Measurements from ENCODE around the gene NRXN3.
"Not testable (repeated sequence)": the region's sequence is repeated elsewhere in the genome, so short reads cannot be mapped to it uniquely, and the experiment has no call there.

NRXN3 gene

DNA sequence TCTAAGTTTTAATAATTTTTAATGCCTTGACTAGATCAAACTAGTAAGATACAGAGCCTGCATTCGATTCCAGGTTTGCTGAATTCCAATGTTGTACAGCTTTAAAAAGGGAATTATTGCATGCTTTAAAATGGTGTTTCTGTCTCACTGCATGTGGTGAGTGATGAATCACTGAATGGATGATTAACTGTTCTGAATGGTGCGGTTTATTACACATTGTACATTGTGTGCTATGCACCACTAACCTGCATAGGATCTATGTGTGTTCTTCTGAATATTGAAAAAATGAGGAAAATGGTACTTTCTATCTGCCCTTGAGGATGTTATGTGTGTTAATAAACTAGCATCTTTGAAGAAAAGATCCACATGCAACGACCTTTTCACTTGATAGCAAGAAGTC, 231.7 kb downstream of the NRXN3 start:
- Histone ChIP-seq H3K4me3 (ENCODE audit: low read depth, low read length) (no peak overlapping the region), H3K27me3 (ENCODE audit: insufficient read depth, low read length) (no peaks in the 10 kb centered on the region), H3K79me2 (ENCODE audit: control insufficient read depth, insufficient read depth, low read length, unreplicated experiment) (no peaks in the 10 kb centered on the region), H2AFZ (ENCODE audit: low read length, unreplicated experiment) (no peak overlapping the region), H3K4me1 (ENCODE audit: control insufficient read depth, insufficient read depth, low read length, unreplicated experiment) (no peaks in the 10 kb centered on the region), H3K36me3 (ENCODE audit: insufficient read depth, low read length) (no peaks in the 10 kb centered on the region), H3K27ac (ENCODE audit: low read depth, low read length) (no peak overlapping the region)

DNA sequence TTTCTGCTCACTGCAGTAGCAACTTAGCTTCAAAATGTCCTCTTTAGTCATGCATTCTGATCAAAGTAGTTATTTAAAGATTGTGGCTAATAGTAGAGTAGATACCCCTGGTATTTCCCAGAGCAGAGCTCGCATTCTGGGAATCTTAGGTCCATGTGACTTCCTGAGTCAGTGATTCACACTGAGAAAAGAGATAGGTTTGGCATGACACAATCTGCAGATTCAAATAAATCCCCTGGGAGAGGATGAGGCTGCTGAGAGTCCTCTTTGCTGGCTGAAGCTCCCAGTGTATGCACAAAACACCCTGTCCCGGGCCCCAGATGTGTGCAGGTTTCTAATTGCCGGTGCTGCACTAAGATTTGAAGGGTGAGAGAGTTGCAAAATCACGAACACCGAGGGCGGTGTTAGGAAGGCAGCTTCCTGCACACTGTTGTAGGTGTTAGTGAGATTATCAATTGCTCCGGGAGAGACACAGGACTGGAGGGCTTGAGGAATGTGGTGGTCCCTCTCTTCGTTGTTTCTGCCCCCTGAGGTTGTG, 233.2 kb downstream of the NRXN3 start:
- Histone ChIP-seq H3K4me1 (ENCODE audit: control insufficient read depth, insufficient read depth, low read length, unreplicated experiment) (no peaks in the 10 kb centered on the region), H3K4me3 (ENCODE audit: low read depth, low read length) (no peak overlapping the region), H3K36me3 (ENCODE audit: insufficient read depth, low read length) (no peaks in the 10 kb centered on the region), H3K27ac (ENCODE audit: low read depth, low read length) (no peak overlapping the region), H2AFZ (ENCODE audit: low read length, unreplicated experiment) (no peak overlapping the region), H3K27me3 (ENCODE audit: insufficient read depth, low read length) (no peaks in the 10 kb centered on the region), H3K79me2 (ENCODE audit: control insufficient read depth, insufficient read depth, low read length, unreplicated experiment) (no peaks in the 10 kb centered on the region)

DNA sequence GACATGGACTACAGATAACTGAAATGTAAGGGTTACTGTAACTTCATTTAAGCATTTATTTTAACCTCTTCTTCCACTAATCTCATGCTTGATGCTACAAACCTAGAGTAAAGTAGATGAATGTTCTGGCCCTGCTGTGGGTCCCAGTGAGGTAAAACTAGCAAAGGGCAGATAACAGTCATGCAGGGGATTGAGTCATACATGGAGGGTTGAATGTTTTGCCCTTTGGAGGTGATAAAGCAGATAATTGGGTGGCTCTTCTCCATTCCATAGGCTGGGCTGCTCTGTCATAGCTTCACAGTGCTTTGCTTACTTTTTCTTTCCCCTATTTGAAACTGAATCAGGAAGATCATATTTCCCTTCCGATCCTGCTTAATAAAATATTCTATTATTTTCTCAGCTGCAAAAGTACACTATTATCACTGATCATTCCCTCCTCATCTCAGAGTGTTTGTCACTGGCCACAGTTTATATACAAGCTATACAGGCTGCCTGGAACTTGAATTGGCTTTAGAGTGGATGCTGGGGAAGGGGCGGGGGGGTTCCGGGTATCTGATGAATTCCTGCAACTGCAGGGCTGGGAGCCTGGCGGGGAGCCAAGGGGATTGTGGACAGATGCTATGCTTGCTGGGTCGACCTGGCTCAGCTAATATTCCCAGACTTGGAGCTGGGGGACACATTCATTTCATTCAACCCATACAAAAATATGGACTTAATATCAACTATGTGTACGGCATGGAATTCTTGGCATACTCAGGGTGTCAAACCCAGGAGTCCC, 235.1 kb downstream of the NRXN3 start:
- no peaks in the 10 kb centered on the region for H3K27me3 ChIP-seq (ENCODE audit: insufficient read depth, low read length)
- no peak overlapping the region for H3K27ac ChIP-seq (ENCODE audit: low read depth, low read length)
- H3K36me3 ChIP-seq (ENCODE audit: insufficient read depth, low read length), result no peaks in the 10 kb centered on the region
- H3K4me3 ChIP-seq (ENCODE audit: low read depth, low read length), result no peak overlapping the region
- no peaks in the 10 kb centered on the region for H3K79me2 ChIP-seq (ENCODE audit: control insufficient read depth, insufficient read depth, low read length, unreplicated experiment)
- no peaks in the 10 kb centered on the region for H3K4me1 ChIP-seq (ENCODE audit: control insufficient read depth, insufficient read depth, low read length, unreplicated experiment)
- H2AFZ ChIP-seq (ENCODE audit: low read length, unreplicated experiment), result no peak overlapping the region

DNA sequence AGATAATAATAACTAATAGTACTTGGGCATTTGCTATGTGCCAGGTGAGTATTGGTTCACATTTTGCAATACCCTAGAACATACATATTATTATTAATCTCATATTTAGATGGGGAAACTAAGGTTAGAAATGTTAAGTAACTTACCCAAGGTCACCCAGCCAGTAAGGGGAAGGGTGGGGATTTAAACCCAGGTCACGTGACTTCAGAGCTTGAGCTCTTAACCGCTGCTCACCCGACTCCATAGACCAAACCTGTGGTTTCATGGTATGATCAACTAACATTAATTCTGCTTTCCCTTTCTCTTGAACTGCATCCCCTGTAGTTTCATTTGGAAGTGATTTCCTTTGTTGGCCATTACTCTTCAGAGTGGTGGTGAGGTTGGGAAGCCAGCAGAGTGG, 242.3 kb downstream of the NRXN3 start:
- H3K79me2 ChIP-seq (ENCODE audit: control insufficient read depth, insufficient read depth, low read length, unreplicated experiment), result no peaks in the 10 kb centered on the region
- no peaks in the 10 kb centered on the region for H3K36me3 ChIP-seq (ENCODE audit: insufficient read depth, low read length)
- H2AFZ ChIP-seq (ENCODE audit: low read length, unreplicated experiment), result no peak overlapping the region
- no peak overlapping the region for H3K4me3 ChIP-seq (ENCODE audit: low read depth, low read length)
- H3K27ac ChIP-seq (ENCODE audit: low read depth, low read length), result no peak overlapping the region
- H3K27me3 ChIP-seq (ENCODE audit: insufficient read depth, low read length), result no peaks in the 10 kb centered on the region
- no peaks in the 10 kb centered on the region for H3K4me1 ChIP-seq (ENCODE audit: control insufficient read depth, insufficient read depth, low read length, unreplicated experiment)

DNA sequence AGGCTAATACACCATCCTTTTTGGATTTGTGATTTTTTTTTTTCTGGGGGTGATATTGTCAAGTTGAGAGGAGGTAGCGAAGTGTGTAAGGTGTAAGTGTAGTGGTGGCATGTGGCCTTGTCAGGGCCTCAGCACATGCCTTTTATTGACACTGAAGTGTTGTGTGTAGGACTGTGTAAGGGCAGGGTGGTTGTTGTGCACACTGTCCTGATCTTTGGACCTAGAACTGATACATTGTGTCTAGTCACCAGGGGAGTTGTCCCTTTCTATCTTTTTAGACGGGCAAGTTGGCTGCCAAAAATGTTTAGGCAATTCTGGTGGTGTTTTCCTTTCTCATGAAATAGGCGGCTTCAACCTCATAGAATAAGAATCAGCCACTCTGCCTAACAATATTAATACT, 244.0 kb downstream of the NRXN3 start:
- Histone ChIP-seq H3K4me3 (ENCODE audit: low read depth, low read length) (no peak overlapping the region), H3K27me3 (ENCODE audit: insufficient read depth, low read length) (no peaks in the 10 kb centered on the region), H3K79me2 (ENCODE audit: control insufficient read depth, insufficient read depth, low read length, unreplicated experiment) (no peaks in the 10 kb centered on the region), H3K27ac (ENCODE audit: low read depth, low read length) (no peak overlapping the region), H2AFZ (ENCODE audit: low read length, unreplicated experiment) (no peak overlapping the region), H3K36me3 (ENCODE audit: insufficient read depth, low read length) (no peaks in the 10 kb centered on the region), H3K4me1 (ENCODE audit: control insufficient read depth, insufficient read depth, low read length, unreplicated experiment) (no peaks in the 10 kb centered on the region)

DNA sequence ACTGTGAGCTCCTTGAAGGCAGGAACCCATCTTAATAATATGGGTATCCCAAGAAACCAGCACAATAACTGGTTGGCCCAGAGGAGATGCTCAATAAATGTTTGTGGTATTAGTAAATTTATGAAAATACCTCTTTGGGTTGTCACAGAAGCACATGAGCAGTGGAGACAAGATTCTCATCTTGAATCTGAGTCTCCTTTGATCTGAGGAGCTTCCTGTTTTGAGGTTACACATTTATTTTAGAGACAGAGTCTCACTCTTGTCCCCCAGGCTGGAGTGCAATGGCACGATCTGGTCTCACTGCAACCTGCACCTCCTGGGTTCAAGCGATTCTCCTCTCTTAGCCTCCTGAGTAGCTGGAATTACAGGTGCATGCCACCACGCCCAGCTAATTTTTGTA, 247.4 kb downstream of the NRXN3 start:
- Histone ChIP-seq H2AFZ (ENCODE audit: low read length, unreplicated experiment) (no peak overlapping the region), H3K4me3 (ENCODE audit: low read depth, low read length) (no peak overlapping the region), H3K27ac (ENCODE audit: low read depth, low read length) (no peak overlapping the region), H3K27me3 (ENCODE audit: insufficient read depth, low read length) (no peaks in the 10 kb centered on the region), H3K79me2 (ENCODE audit: control insufficient read depth, insufficient read depth, low read length, unreplicated experiment) (no peaks in the 10 kb centered on the region), H3K4me1 (ENCODE audit: control insufficient read depth, insufficient read depth, low read length, unreplicated experiment) (no peaks in the 10 kb centered on the region), H3K36me3 (ENCODE audit: insufficient read depth, low read length) (no peaks in the 10 kb centered on the region)

DNA sequence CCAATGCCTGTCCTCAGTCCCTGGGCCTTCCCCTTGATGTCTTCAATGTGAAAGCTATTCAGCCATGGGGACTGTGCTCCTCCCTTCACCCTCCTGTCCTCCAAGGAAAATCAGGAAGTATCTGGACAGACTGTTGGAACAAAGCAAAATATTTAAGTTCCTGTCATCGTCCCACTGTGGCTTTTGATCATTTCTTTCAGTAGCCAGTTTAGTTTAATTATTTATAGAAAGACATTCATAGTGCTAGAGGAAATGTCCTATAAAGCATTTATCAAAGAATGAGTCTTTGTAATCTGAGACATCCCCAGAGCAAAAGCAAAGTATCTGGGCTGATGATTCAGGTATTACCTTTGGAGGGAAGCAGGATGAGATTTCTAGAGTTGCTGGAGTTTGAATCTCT, 254.1 kb downstream of the NRXN3 start:
- Histone ChIP-seq H3K4me3 (ENCODE audit: low read depth, low read length) (no peak overlapping the region), H3K79me2 (ENCODE audit: control insufficient read depth, insufficient read depth, low read length, unreplicated experiment) (no peaks in the 10 kb centered on the region), H3K4me1 (ENCODE audit: control insufficient read depth, insufficient read depth, low read length, unreplicated experiment) (no peaks in the 10 kb centered on the region), H2AFZ (ENCODE audit: low read length, unreplicated experiment) (no peak overlapping the region), H3K36me3 (ENCODE audit: insufficient read depth, low read length) (no peaks in the 10 kb centered on the region), H3K27me3 (ENCODE audit: insufficient read depth, low read length) (no peaks in the 10 kb centered on the region), H3K27ac (ENCODE audit: low read depth, low read length) (no peak overlapping the region)

DNA sequence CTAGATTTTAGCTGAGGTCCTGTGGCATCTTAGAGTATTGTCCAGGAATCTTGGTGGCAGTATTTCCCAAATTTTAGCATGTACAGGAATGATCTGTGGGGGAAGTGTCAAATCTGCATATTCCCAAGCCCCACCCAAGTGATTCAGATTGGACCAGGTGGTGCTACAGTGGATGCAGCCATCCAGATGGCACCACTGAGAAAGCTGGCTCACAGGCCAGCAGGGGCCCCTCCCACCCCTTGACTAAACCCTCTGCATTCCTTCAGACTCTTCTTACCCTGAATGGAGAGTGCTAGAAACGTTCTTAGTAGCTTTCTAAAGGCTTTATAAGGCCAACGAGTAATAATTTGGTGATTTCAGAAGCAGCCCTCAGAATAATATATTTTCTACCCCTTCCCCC, 255.2 kb downstream of the NRXN3 start:
- H3K4me3 ChIP-seq (ENCODE audit: low read depth, low read length), result no peak overlapping the region
- no peaks in the 10 kb centered on the region for H3K79me2 ChIP-seq (ENCODE audit: control insufficient read depth, insufficient read depth, low read length, unreplicated experiment)
- no peaks in the 10 kb centered on the region for H3K27me3 ChIP-seq (ENCODE audit: insufficient read depth, low read length)
- no peak overlapping the region for H2AFZ ChIP-seq (ENCODE audit: low read length, unreplicated experiment)
- no peaks in the 10 kb centered on the region for H3K36me3 ChIP-seq (ENCODE audit: insufficient read depth, low read length)
- no peaks in the 10 kb centered on the region for H3K4me1 ChIP-seq (ENCODE audit: control insufficient read depth, insufficient read depth, low read length, unreplicated experiment)
- H3K27ac ChIP-seq (ENCODE audit: low read depth, low read length), result no peak overlapping the region

DNA sequence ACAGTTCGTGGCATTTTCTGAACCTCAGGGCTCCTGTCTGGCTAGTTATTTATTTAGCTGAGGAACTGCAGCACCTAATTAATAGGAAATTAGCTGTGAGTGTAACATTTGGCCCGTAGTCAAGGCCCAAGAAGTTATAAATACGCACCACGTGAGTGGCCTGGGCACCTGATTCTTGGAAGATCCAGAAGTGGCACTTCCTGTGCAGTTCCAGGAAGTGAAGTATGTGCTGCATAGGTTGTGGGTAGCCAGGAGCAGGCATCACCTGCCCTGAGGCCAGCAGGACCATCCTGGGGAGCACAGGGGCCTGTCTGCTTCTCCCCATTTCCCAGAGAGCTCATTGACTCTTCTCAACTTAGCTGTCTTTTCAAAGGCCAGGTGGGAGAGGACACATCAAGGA, 255.6 kb downstream of the NRXN3 start:
- Histone ChIP-seq H3K4me3 (ENCODE audit: low read depth, low read length) (no peak overlapping the region), H3K27me3 (ENCODE audit: insufficient read depth, low read length) (no peaks in the 10 kb centered on the region), H2AFZ (ENCODE audit: low read length, unreplicated experiment) (no peak overlapping the region), H3K4me1 (ENCODE audit: control insufficient read depth, insufficient read depth, low read length, unreplicated experiment) (no peaks in the 10 kb centered on the region), H3K27ac (ENCODE audit: low read depth, low read length) (no peak overlapping the region), H3K36me3 (ENCODE audit: insufficient read depth, low read length) (no peaks in the 10 kb centered on the region), H3K79me2 (ENCODE audit: control insufficient read depth, insufficient read depth, low read length, unreplicated experiment) (no peaks in the 10 kb centered on the region)

DNA sequence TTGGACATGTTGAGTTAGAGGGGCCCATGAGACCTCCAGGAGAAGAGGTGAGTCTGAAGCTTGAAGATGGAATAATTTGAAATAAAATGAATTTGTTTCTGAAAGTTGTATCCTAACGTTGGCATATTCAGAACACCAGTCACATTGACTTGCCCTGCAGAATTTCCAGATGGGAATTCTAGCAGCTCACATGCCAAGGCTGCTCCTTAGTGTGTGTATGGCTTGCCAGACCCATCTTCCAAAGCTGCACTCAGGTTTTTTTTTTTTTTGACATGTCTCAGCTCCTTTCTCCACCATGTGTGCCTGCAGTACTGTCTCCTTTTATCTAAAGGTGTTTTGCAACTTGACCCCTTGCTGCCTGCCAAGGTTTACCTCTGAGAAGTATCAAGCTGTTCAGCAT, 261.9 kb downstream of the NRXN3 start:
- H2AFZ ChIP-seq (ENCODE audit: low read length, unreplicated experiment), result no peak overlapping the region
- H3K36me3 ChIP-seq (ENCODE audit: insufficient read depth, low read length), result no peaks in the 10 kb centered on the region
- H3K27me3 ChIP-seq (ENCODE audit: insufficient read depth, low read length), result no peaks in the 10 kb centered on the region
- H3K27ac ChIP-seq (ENCODE audit: low read depth, low read length), result no peak overlapping the region
- no peak overlapping the region for H3K4me3 ChIP-seq (ENCODE audit: low read depth, low read length)
- H3K4me1 ChIP-seq (ENCODE audit: control insufficient read depth, insufficient read depth, low read length, unreplicated experiment), result no peaks in the 10 kb centered on the region
- H3K79me2 ChIP-seq (ENCODE audit: control insufficient read depth, insufficient read depth, low read length, unreplicated experiment), result no peaks in the 10 kb centered on the region

DNA sequence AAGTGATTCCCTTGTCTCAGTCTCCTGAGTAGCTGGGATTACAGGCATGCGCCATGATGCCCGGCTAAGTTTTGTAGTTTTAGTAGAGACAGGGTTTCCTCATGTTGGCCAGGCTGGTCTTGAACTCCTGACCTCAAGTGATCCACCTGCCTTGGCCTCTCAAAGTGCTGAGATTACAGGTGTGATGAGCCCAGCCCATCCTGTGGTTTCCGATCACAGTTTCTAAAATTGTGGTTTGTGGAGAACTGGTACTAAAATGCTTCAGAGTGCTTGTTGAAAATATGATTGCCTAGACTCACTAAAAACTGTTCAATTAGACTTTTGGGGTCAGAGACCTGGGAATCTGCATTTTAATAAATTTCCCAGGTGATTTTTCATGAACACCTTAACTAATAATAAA, 267.3 kb downstream of the NRXN3 start:
- H3K4me1 ChIP-seq (ENCODE audit: control insufficient read depth, insufficient read depth, low read length, unreplicated experiment); H3K27me3 ChIP-seq (ENCODE audit: insufficient read depth, low read length); H3K27ac ChIP-seq (ENCODE audit: low read depth, low read length); H2AFZ ChIP-seq (ENCODE audit: low read length, unreplicated experiment); H3K36me3 ChIP-seq (ENCODE audit: insufficient read depth, low read length); H3K79me2 ChIP-seq (ENCODE audit: control insufficient read depth, insufficient read depth, low read length, unreplicated experiment); H3K4me3 ChIP-seq (ENCODE audit: low read depth, low read length): not testable (repeated sequence)

Measured in ACC112 (cell line).